Measurements from ENCODE around the gene TAF5L.

DNA sequence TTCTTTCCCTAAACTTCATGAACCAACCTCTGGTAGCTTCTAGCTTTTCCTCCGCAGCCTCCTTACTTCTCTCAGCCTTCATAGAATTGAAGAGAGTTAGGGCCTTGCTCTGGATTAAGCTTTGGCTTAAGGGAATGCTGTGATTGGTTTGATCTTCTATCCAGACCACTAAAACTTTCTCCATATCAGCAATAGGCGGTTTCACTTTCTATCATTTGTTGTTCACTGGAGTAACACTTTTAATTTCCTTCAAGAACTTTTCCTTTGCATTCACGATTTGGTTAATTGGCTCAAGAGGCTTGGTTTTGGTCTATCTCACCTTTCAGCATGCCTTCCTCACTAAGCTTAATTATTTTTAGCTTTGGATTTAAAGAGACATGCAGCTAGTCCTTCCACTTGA lies 5.2 kb upstream of the TAF5L start:
- TF ChIP-seq SRF (IDR thresholded peaks at IDR 0.05; ENCODE audit: low read depth, low read length), result no peak
- TF ChIP-seq EP300 (IDR thresholded peaks at IDR 0.05; ENCODE audit: borderline replicate concordance in 1 of 2, low read depth in 2 of 2, low read length in 2 of 2), result no peak
- TF ChIP-seq CREB1 (IDR thresholded peaks at IDR 0.05), result no peak
- TF ChIP-seq CHD1 (IDR thresholded peaks at IDR 0.05; ENCODE audit: low read depth, low read length), result no peak
- TF ChIP-seq, protein P1, sequence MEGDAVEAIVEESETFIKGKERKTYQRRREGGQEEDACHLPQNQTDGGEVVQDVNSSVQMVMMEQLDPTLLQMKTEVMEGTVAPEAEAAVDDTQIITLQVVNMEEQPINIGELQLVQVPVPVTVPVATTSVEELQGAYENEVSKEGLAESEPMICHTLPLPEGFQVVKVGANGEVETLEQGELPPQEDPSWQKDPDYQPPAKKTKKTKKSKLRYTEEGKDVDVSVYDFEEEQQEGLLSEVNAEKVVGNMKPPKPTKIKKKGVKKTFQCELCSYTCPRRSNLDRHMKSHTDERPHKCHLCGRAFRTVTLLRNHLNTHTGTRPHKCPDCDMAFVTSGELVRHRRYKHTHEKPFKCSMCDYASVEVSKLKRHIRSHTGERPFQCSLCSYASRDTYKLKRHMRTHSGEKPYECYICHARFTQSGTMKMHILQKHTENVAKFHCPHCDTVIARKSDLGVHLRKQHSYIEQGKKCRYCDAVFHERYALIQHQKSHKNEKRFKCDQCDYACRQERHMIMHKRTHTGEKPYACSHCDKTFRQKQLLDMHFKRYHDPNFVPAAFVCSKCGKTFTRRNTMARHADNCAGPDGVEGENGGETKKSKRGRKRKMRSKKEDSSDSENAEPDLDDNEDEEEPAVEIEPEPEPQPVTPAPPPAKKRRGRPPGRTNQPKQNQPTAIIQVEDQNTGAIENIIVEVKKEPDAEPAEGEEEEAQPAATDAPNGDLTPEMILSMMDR (IDR thresholded peaks at IDR 0.05; ENCODE audit: control extremely low read depth in 1 of 3, insufficient read depth in 1 of 3, low read depth in 1 of 3, low read length in 3 of 3), result no peak
- no peak for TF ChIP-seq RFX5 (IDR thresholded peaks at IDR 0.05; ENCODE audit: borderline replicate concordance, low read depth, low read length)
- TF ChIP-seq POLR2A (IDR thresholded peaks at IDR 0.05; ENCODE audit: control extremely low read depth in 1 of 2, low read depth in 2 of 2, low read length in 2 of 2), result no peak
- no peak for TF ChIP-seq EZH2 (IDR thresholded peaks at IDR 0.05; ENCODE audit: low read depth, low read length, severe bottlenecking)
- TF ChIP-seq, protein P2, sequence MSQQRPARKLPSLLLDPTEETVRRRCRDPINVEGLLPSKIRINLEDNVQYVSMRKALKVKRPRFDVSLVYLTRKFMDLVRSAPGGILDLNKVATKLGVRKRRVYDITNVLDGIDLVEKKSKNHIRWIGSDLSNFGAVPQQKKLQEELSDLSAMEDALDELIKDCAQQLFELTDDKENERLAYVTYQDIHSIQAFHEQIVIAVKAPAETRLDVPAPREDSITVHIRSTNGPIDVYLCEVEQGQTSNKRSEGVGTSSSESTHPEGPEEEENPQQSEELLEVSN (IDR thresholded peaks at IDR 0.05), result no peak
